ENCODE results near the gene EPHB2. TPM values are rescaled to one million over a fixed set of nuclear protein-coding genes. Genes with fewer than 3 reads are reported as not detected.

EPHB2 gene
- total and polyA plus RNA-seq, 2 of the 4 experiments (the other 2 are of a cell fraction), result 52.3 to 58.8 TPM

DNA sequence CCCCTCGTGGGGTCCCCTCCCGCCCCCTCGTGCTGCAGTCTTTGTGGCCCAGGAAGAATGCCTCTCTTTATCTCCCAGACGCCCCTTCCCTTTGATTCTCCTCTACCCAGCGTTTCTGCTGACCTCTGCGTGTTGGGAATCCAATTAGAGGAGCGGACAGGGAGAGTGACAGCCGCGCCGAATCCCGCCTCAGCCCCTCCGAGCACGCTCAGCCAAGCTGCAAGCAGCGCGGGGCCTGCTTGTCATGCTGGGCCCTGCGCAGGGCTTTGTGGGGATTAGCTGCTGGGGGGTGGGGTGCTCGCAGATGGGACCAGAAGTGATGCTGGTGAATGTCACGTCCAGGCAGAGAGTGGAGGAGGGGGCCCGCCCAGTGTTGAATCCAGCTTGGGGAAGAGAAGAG lies 91.1 kb downstream of the EPHB2 start:
- Histone ChIP-seq H3K4ac (ENCODE audit: low read depth, low read length) (no peak overlapping the region), H3K9ac (ENCODE audit: low read depth, low read length) (no peak overlapping the region), H3K9me3 (ENCODE audit: control insufficient read depth, insufficient read depth, low read length) (no peaks in the 10 kb centered on the region), H4K20me1 (ENCODE audit: insufficient read depth, low read length) (peaks cover 46% of the 10 kb centered on the region), H3K4me2 (ENCODE audit: low read depth, low read length) (no peak overlapping the region), H2BK20ac (ENCODE audit: low read depth, low read length) (no peak overlapping the region), H3K79me1 (ENCODE audit: low read depth in 1 of 2, low read length in 2 of 2) (peaks cover 10 to 45% of the 10 kb centered on the region in 2 experiments; a peak in 3 of 4 replicates), H3K9me1 (ENCODE audit: insufficient read depth, low read length) (peaks cover 6% of the 10 kb centered on the region; the same call in 1 of the 2 replicates), H3K18ac (ENCODE audit: low read depth, low read length) (no peak overlapping the region), H2BK5ac (ENCODE audit: low read depth, low read length, poor library complexity, severe bottlenecking) (no peak overlapping the region), H2BK120ac (ENCODE audit: low read depth, low read length) (no peak overlapping the region), H3K36me3 (ENCODE audit: control insufficient read depth, insufficient read depth, low read length) (peaks cover 4% of the 10 kb centered on the region), H3K4me1 (ENCODE audit: control insufficient read depth, insufficient read depth, low read length) (peaks cover 3% of the 10 kb centered on the region; the same call in 1 of the 2 replicates), H4K91ac (ENCODE audit: insufficient read depth, low read depth, low read length) (no peak overlapping the region), H2AFZ (replicated peaks; ENCODE audit: low read length, poor library complexity) (no peak overlapping the region), H3K23ac (ENCODE audit: low read depth, low read length) (no peak overlapping the region), H3K56ac (ENCODE audit: extremely low read depth, insufficient read depth, low read length) (no peak overlapping the region), H2AK9ac (replicated peaks; ENCODE audit: low read depth, low read length, poor library complexity) (no peak overlapping the region), H4K5ac (ENCODE audit: low read depth, low read length) (no peak overlapping the region), H3K27ac (ENCODE audit: insufficient read depth, low read length) (no peak overlapping the region), H4K8ac (ENCODE audit: low read depth in 2 of 2, low read length in 2 of 2) (no peak overlapping the region), H3K4me3 (ENCODE audit: insufficient read depth, low read depth, low read length) (no peak overlapping the region), H3K27me3 (ENCODE audit: control insufficient read depth, insufficient read depth, low read length) (no peaks in the 10 kb centered on the region), H3K14ac (replicated peaks; ENCODE audit: low read depth, low read length) (no peak overlapping the region), H2AK5ac (ENCODE audit: low read depth, low read length) (no peak overlapping the region), H2BK15ac (ENCODE audit: low read depth, low read length) (no peak overlapping the region)
- 75% methylated on average over 9 of the region's 19 CpGs; no CpG with 5 or more reads in 1 of the 2 experiments for WGBS, 2 experiments (ENCODE audit: extremely low coverage in 2 of 2, insufficient read length in 1 of 2)
- DNase-seq (no peak), ATAC-seq (ENCODE audit: low read depth) (no peak)
- in situ Hi-C loops (cut with MboI; ENCODE audit: low sequenced_read_pairs), result no loop called here
- CTCF ChIA-PET, result no interaction called here
- dilution Hi-C loops (cut with HindIII; ENCODE audit: low sequenced_read_pairs, unreplicated experiment), result no loop called here
- intact Hi-C loops (cut with micrococcal nuclease), result no loop called here
- BruUV-seq (replicated peaks), result no TSS peak
- TF ChIP-seq MAZ (IDR thresholded peaks at IDR 0.05; ENCODE audit: borderline replicate concordance, low read depth, low read length) (no peak), SMC3 (IDR thresholded peaks at IDR 0.05; ENCODE audit: low read depth, low read length) (no peak), CEBPB (IDR thresholded peaks at IDR 0.05; ENCODE audit: low read depth, low read length) (no peak), CHD1 (IDR thresholded peaks at IDR 0.05; ENCODE audit: low read depth, low read length) (no peak), RFX5 (IDR thresholded peaks at IDR 0.05; ENCODE audit: low read depth, low read length) (no peak), NFE2L2 (IDR thresholded peaks at IDR 0.05; ENCODE audit: low read depth, low read length) (no peak), MXI1 (IDR thresholded peaks at IDR 0.05; ENCODE audit: borderline replicate concordance, low read depth, low read length) (no peak), RAD21 (IDR thresholded peaks at IDR 0.05; ENCODE audit: low read length) (no peak), POLR2A (IDR thresholded peaks at IDR 0.05; ENCODE audit: low read depth, low read length) (no peak), RCOR1 (IDR thresholded peaks at IDR 0.05; ENCODE audit: insufficient replicate concordance, low read length) (no peak), BHLHE40 (IDR thresholded peaks at IDR 0.05; ENCODE audit: low read depth, low read length) (no peak)
- TF ChIP-seq, protein P1, sequence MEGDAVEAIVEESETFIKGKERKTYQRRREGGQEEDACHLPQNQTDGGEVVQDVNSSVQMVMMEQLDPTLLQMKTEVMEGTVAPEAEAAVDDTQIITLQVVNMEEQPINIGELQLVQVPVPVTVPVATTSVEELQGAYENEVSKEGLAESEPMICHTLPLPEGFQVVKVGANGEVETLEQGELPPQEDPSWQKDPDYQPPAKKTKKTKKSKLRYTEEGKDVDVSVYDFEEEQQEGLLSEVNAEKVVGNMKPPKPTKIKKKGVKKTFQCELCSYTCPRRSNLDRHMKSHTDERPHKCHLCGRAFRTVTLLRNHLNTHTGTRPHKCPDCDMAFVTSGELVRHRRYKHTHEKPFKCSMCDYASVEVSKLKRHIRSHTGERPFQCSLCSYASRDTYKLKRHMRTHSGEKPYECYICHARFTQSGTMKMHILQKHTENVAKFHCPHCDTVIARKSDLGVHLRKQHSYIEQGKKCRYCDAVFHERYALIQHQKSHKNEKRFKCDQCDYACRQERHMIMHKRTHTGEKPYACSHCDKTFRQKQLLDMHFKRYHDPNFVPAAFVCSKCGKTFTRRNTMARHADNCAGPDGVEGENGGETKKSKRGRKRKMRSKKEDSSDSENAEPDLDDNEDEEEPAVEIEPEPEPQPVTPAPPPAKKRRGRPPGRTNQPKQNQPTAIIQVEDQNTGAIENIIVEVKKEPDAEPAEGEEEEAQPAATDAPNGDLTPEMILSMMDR (conservative IDR thresholded peaks at IDR 0.05; ENCODE audit: low read depth, low read length), result no peak
- TF ChIP-seq, protein P2, sequence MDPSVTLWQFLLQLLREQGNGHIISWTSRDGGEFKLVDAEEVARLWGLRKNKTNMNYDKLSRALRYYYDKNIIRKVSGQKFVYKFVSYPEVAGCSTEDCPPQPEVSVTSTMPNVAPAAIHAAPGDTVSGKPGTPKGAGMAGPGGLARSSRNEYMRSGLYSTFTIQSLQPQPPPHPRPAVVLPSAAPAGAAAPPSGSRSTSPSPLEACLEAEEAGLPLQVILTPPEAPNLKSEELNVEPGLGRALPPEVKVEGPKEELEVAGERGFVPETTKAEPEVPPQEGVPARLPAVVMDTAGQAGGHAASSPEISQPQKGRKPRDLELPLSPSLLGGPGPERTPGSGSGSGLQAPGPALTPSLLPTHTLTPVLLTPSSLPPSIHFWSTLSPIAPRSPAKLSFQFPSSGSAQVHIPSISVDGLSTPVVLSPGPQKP (IDR thresholded peaks at IDR 0.05; ENCODE audit: borderline replicate concordance, low read depth, low read length), result no peak
- POLR2A ChIA-PET (ENCODE audit: unreplicated experiment), result no interaction called here

Measured in IMR-90 (cell line).